Panc1 (cell line): ENCODE results near the gene HTRA3. TPM values are rescaled to one million over a fixed set of nuclear protein-coding genes. Genes with fewer than 3 reads are reported as not detected.

Experiments used
- ATAC-seq: fragments of 200-7000 bp; cut with Tn5 transposase; 2 replicates; pipeline ENCODE4 v1.9.1; 2020; ENCODE audit warnings: mild to moderate bottlenecking, moderate library complexity
- BruUV-seq: library from RNA; stranded (reverse); fragments of 400-500 nt; replicated peaks from 2 replicates; lab custom pipeline; 2021; lab: Mats Ljungman, UMichigan
- CTCF ChIA-PET: fragments of 300-600 bp; sonication (Branson Sonifier 250); formaldehyde crosslinking; loops from one replicate; lab custom pipeline; 2022; ENCODE audit warnings: antibody characterized with exemption; lab: Charles Lee
- POLR2A ChIA-PET: fragments of 300-600 bp; sonication (Branson Sonifier 250); formaldehyde crosslinking; loops from one replicate; lab custom pipeline; 2022; ENCODE audit warnings: antibody characterized with exemption; lab: Charles Lee
- DNase-seq: peaks from one replicate; pipeline ENCODE4 v3.0.0-alpha.2; 2010; ENCODE audit warnings: low read depth, low spot score
- H3K27ac ChIP-seq: 2 replicates; pipeline ENCODE4 v1.5.1; 2011; ENCODE audit warnings: mild to moderate bottlenecking, low read length, inconsistent platforms
- H3K27me3 ChIP-seq: fragments of 200-500 bp; sonication (Bioruptor generic); 2 replicates; pipeline ENCODE4 v1.6.0; 2014; ENCODE audit warnings: low read length, inconsistent platforms; ENCODE audit not compliant: control insufficient read depth, insufficient read depth
- H3K36me3 ChIP-seq: fragments of 200-500 bp; sonication (Bioruptor generic); 2 replicates; pipeline ENCODE4 v1.5.1; 2014; ENCODE audit warnings: inconsistent platforms, mild to moderate bottlenecking, low read length, moderate library complexity; ENCODE audit not compliant: control insufficient read depth, insufficient read depth
- H3K4me1 ChIP-seq: 2 replicates; pipeline ENCODE4 v1.5.1; 2011; ENCODE audit warnings: inconsistent platforms, mild to moderate bottlenecking, low read length, moderate library complexity; ENCODE audit not compliant: control insufficient read depth, insufficient read depth
- H3K4me3 ChIP-seq, 2 experiments: 2 replicates each; pipeline ENCODE4 v1.5.1; 2011 to 2012; ENCODE audit warnings: low read depth in 2 of 2, low read length in 2 of 2, mild to moderate bottlenecking in 2 of 2, inconsistent platforms in 1 of 2, moderate library complexity in 1 of 2
- H3K9me3 ChIP-seq: fragments of 200-500 bp; sonication (Bioruptor generic); 2 replicates; pipeline ENCODE4 v1.5.1; 2014; ENCODE audit warnings: low read depth, mild to moderate bottlenecking, inconsistent platforms, low read length, moderate library complexity; ENCODE audit not compliant: control insufficient read depth, insufficient read depth
- POLR2AphosphoS5 ChIP-seq: IDR thresholded peaks from 2 replicates; pipeline ENCODE4 v1.6.1; 2012; ENCODE audit warnings: mild to moderate bottlenecking, low read depth, low read length, moderate library complexity
- SIN3A ChIP-seq: IDR thresholded peaks from 2 replicates; pipeline ENCODE4 v1.6.1; 2012; ENCODE audit warnings: low read depth, mild to moderate bottlenecking, low read length, moderate library complexity, borderline replicate concordance; ENCODE audit not compliant: insufficient read depth
- TCF7L2 ChIP-seq: IDR thresholded peaks from 2 replicates; pipeline ENCODE4 v1.6.1; 2011; ENCODE audit warnings: mild to moderate bottlenecking, low read depth, low read length, inconsistent platforms
- in situ Hi-C: cut with HindIII; loops from 2 replicates; pipeline ENCODE4 v1.10.0; 2016; ENCODE audit warnings: low sequenced_read_pairs, low pct_unique_long_range_greater_than_20kb
- intact Hi-C: fragments of 100-400 bp; cut with micrococcal nuclease; formaldehyde crosslinking; loops from one replicate; pipeline ENCODE4 v1.10.0; 2022; ENCODE audit not compliant: unreplicated experiment
- total RNA-seq: library from RNA; stranded (reverse); gene quantifications from one replicate; pipeline ENCODE4 v1.2.1, GENCODE V29; 2021; ENCODE audit not compliant: unreplicated experiment
- TF ChIP-seq, protein P1 (sequence below), 2 experiments: IDR thresholded peaks; 2 replicates each; pipeline ENCODE4 v1.6.1; 2011 to 2012; ENCODE audit warnings: low read depth in 2 of 2, control low read depth in 1 of 2, low read length in 1 of 2, mild to moderate bottlenecking in 1 of 2, moderate library complexity in 1 of 2; ENCODE audit not compliant: insufficient read depth in 1 of 2
- TF ChIP-seq, protein P2 (sequence below): fragments of 450-650 bp; IDR thresholded peaks from 2 replicates; pipeline ENCODE4 v1.5.1; 2017; ENCODE audit warnings: mild to moderate bottlenecking

The HTRA3 gene
- total RNA-seq, 1 experiment from 2014 or later: 0.98 TPM

DNA sequence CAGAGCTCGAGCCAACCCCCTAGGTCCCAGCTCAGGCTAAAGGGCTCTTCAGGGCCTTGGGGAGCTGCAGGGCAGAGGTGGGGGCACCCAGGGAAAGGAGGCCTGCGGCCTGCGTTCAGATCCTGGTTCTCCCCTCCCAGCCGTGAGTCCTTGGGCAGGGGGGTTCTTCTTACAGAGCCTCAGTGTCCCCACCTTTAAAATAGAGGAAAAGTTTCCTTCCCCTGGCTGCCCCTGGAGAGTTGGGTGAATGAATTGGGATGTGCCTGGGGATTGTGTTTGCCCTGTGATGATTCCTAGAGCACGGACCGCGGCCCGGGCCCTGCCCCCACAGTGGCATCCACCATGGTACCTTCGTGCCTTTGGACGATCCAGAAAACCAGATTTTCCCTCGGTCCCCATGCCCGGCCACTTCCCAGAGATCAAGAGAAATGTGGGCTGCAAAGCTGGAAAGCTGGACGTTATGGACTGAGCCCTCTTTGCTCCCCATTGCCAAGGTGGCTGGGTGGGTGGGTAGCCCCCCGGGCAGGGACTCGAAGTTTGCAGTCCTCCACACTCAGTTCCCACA lies 11.4 kb downstream of the HTRA3 start:
- ChIA-PET POLR2A (no interaction called here), CTCF (no interaction called here)
- intact Hi-C loops: no loop called here
- ATAC-seq (no peak), DNase-seq (no peak)
- H3K4me3 ChIP-seq: no peak overlapping the region
- no peak for TF ChIP-seq SIN3A
- no peak for TF ChIP-seq POLR2AphosphoS5
- TF ChIP-seq, protein P1, sequence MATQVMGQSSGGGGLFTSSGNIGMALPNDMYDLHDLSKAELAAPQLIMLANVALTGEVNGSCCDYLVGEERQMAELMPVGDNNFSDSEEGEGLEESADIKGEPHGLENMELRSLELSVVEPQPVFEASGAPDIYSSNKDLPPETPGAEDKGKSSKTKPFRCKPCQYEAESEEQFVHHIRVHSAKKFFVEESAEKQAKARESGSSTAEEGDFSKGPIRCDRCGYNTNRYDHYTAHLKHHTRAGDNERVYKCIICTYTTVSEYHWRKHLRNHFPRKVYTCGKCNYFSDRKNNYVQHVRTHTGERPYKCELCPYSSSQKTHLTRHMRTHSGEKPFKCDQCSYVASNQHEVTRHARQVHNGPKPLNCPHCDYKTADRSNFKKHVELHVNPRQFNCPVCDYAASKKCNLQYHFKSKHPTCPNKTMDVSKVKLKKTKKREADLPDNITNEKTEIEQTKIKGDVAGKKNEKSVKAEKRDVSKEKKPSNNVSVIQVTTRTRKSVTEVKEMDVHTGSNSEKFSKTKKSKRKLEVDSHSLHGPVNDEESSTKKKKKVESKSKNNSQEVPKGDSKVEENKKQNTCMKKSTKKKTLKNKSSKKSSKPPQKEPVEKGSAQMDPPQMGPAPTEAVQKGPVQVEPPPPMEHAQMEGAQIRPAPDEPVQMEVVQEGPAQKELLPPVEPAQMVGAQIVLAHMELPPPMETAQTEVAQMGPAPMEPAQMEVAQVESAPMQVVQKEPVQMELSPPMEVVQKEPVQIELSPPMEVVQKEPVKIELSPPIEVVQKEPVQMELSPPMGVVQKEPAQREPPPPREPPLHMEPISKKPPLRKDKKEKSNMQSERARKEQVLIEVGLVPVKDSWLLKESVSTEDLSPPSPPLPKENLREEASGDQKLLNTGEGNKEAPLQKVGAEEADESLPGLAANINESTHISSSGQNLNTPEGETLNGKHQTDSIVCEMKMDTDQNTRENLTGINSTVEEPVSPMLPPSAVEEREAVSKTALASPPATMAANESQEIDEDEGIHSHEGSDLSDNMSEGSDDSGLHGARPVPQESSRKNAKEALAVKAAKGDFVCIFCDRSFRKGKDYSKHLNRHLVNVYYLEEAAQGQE (IDR thresholded peaks at IDR 0.05; ENCODE audit: insufficient read depth in 1 of 2, low read depth in 2 of 2, low read length in 1 of 2): no peak
- TF ChIP-seq, protein P2, sequence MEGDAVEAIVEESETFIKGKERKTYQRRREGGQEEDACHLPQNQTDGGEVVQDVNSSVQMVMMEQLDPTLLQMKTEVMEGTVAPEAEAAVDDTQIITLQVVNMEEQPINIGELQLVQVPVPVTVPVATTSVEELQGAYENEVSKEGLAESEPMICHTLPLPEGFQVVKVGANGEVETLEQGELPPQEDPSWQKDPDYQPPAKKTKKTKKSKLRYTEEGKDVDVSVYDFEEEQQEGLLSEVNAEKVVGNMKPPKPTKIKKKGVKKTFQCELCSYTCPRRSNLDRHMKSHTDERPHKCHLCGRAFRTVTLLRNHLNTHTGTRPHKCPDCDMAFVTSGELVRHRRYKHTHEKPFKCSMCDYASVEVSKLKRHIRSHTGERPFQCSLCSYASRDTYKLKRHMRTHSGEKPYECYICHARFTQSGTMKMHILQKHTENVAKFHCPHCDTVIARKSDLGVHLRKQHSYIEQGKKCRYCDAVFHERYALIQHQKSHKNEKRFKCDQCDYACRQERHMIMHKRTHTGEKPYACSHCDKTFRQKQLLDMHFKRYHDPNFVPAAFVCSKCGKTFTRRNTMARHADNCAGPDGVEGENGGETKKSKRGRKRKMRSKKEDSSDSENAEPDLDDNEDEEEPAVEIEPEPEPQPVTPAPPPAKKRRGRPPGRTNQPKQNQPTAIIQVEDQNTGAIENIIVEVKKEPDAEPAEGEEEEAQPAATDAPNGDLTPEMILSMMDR: no peak
- no peak for TF ChIP-seq TCF7L2
- no TSS peak for BruUV-seq
- in situ Hi-C loops: no loop called here
- no peaks in the 10 kb centered on the region for H3K9me3 ChIP-seq
- no peaks in the 10 kb centered on the region for H3K27me3 ChIP-seq
- H3K36me3 ChIP-seq: no peaks in the 10 kb centered on the region
- H3K27ac ChIP-seq: no peak overlapping the region
- peaks cover 4% of the 10 kb centered on the region; the same call in 1 of the 2 replicates for H3K4me1 ChIP-seq

DNA sequence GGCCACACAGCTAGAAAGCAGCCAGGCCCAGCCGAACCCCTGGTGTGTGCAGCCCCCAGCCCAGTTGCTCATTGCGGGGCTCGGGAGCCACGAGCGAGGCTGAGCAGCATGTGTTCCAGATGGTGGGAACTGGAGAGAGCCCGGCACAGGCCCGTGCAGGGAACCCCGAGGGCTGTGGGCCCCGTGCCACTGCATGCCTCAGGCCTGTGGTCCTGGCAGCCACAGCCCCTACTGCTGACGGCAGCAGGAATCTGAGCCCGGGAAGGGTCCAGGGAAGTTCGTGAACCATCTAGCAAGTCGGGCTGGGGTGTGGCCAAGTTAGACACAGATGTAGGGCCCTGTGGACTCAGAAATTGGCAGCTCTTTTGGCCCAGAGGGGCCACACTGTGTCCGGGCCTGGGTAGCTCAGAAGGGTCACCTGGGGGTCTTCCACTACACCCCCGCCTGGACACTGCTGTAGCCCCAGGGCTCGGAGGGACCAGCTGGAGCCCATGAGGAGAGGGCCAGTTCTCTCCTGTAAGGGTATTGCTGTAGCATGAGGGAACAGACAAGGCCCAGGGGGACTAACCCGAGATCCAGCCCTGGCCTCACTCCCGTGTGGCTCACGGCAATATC lies 12.1 kb downstream of the HTRA3 start:
- in situ Hi-C loops: no loop called here
- Histone ChIP-seq H3K36me3 (no peaks in the 10 kb centered on the region), H3K27ac (no peak overlapping the region), H3K4me1 (peaks cover 4% of the 10 kb centered on the region; the same call in 1 of the 2 replicates), H3K9me3 (no peaks in the 10 kb centered on the region), H3K4me3 (no peak overlapping the region), H3K27me3 (no peaks in the 10 kb centered on the region)
- ATAC-seq: no peak
- no TSS peak for BruUV-seq
- ChIA-PET CTCF (no interaction called here), POLR2A (no interaction called here)
- intact Hi-C loops: no loop called here
- TF ChIP-seq POLR2AphosphoS5 (no peak), TCF7L2 (no peak), SIN3A (no peak)
- TF ChIP-seq, protein P2: no peak
- TF ChIP-seq, protein P1 (IDR thresholded peaks at IDR 0.05; ENCODE audit: insufficient read depth in 1 of 2, low read depth in 2 of 2, low read length in 1 of 2): no peak
- no peak for DNase-seq
